Measurements from ENCODE around the gene OBSCN.

The OBSCN gene, protein sequence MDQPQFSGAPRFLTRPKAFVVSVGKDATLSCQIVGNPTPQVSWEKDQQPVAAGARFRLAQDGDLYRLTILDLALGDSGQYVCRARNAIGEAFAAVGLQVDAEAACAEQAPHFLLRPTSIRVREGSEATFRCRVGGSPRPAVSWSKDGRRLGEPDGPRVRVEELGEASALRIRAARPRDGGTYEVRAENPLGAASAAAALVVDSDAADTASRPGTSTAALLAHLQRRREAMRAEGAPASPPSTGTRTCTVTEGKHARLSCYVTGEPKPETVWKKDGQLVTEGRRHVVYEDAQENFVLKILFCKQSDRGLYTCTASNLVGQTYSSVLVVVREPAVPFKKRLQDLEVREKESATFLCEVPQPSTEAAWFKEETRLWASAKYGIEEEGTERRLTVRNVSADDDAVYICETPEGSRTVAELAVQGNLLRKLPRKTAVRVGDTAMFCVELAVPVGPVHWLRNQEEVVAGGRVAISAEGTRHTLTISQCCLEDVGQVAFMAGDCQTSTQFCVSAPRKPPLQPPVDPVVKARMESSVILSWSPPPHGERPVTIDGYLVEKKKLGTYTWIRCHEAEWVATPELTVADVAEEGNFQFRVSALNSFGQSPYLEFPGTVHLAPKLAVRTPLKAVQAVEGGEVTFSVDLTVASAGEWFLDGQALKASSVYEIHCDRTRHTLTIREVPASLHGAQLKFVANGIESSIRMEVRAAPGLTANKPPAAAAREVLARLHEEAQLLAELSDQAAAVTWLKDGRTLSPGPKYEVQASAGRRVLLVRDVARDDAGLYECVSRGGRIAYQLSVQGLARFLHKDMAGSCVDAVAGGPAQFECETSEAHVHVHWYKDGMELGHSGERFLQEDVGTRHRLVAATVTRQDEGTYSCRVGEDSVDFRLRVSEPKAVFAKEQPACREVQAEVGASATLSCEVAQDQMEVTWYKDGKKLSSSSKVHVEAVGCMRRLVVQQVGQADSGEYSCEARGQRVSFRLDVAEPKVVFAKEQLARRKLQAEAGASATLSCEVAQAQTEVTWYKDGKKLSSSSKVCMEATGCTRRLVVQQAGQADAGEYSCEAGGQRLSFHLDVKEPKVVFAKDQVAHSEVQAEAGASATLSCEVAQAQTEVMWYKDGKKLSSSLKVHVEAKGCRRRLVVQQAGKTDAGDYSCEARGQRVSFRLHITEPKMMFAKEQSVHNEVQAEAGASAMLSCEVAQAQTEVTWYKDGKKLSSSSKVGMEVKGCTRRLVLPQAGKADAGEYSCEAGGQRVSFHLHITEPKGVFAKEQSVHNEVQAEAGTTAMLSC (N-terminal part only)

DNA sequence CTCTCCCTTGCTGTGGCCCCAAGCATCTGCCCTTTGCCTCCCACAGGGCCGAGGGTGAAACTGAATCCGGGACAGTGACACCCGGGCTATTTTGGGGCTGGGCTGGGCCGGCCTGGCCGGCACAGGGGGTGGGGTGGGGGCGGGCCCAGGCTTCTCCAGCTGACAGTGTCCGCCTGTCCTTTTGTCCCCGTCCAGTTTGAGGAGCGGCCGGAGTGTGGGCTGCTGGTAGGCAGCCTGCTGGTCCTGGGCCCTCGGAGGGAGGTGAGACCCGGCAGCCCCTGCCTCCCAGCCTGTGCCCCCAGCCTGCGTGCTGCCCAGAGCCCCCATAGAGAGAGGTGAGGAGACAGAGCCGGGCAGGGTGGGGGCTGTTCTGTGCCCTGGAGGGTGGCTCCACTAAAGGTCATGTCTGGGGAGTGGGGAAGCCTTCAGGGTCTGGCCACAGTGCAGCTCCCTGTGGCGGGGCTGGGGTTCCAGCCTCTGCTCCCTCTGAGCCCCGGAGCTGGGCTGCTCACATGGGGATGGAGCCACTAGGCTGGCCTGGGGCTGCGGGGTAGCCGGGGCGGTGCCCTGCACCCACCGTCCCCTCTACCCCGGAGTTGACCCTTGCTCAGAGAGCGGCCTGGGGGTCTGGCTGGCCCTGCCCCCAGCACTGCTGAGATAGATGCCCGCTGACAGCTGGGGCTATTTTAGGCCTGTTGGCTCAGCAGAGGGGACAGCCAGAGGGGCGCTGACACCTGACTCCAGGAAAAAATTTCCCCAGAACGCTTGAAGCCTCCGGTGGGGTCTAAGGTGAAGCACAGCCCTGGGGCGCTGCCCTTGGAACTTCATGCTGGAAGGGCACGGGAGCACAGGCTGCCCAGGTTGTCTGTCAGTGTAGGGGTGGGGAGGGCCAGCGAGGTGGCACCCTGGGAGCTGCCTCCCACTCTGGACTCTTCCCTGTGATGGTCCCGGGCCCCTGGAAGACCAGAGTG is at the start of gene OBSCN:
TSS of gene OBSCN (plus strand) at position 194 of the 971 bp plus-strand sequence. CDS start 3,740 bp downstream, outside the sequence.
- no peak for DNase-seq (ENCODE audit: low spot score)

DNA sequence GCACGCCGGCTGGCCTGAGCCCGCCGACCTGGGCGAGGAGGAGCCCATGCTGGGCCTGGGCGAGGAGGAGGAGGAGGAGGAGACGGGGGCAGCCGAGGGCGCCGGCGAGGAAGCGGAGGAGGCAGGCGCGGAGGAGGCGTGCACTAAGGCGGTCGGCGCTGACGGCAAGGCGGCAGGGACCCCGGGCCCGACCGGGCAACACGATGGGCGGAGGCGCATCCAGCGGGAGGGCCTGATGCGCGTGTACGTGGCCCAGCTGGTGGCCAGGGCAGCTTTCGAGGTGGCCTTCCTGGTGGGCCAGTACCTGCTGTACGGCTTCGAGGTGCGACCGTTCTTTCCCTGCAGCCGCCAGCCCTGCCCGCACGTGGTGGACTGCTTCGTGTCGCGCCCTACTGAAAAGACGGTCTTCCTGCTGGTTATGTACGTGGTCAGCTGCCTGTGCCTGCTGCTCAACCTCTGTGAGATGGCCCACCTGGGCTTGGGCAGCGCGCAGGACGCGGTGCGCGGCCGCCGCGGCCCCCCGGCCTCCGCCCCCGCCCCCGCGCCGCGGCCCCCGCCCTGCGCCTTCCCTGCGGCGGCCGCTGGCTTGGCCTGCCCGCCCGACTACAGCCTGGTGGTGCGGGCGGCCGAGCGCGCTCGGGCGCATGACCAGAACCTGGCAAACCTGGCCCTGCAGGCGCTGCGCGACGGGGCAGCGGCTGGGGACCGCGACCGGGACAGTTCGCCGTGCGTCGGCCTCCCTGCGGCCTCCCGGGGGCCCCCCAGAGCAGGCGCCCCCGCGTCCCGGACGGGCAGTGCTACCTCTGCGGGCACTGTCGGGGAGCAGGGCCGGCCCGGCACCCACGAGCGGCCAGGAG is 49.5 kb upstream of the OBSCN start:
- no peak for DNase-seq (ENCODE audit: low spot score)

DNA sequence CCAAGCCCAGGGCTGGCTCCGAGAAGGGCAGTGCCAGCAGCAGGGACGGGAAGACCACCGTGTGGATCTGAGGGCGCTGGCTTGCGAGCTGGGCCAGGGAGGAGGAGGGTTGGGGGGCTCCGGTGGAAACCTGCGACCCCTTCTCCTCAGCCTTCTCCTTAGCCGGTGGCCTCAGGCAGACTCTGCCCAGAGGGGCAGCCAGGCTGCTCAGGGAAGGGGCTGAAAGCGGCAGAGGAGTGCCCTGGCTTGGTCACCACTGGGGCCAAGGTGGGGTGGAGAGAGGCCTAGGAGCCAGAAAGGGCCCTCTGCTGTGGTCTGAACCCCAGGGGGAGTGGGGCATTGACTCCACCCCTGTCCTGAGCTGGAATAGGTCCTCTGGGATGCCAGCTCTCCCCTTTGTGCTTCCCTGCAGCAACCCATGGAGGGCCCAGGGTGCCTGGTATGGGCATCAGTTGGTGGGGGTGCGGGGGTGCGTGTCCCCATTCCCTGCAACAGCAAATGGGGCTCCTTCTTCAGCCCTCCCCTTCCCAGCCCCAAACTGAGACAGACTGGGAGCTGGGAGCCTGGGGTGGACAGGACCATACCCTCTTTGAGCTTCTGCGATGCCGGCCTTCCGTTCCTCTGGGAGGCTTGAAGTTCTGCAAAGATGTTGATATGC is 48.7 kb upstream of the OBSCN start:
- DNase-seq (ENCODE audit: low spot score): no peak

DNA sequence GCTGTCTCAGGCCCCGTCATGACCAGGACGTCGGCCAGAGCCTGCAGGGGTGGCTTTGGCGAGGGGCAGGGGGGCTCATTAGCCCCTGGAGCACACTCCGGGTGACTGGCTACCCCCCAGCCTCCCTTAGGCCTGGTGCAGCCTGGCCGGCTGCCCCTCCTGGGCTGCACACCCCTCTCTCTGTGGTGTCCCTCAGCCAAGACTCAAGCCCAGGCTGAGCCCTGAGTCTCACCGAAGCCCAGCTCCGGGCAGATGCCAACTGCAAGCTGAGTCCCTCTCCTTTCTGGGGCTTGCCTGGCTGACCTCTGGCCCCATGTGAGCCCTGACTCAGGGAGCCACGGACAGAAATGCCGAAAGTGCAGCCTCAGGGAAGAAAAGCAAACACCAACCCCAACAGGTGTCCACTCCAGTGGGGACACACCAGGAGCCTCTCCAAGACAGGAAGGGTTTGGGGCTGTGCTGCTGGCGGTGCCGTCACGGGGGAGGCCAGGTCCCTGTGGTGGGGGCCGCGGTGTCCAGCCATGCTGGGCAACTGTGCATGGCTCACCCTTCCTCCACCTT is 47.6 kb upstream of the OBSCN start:
- no peak for DNase-seq (ENCODE audit: low spot score)

DNA sequence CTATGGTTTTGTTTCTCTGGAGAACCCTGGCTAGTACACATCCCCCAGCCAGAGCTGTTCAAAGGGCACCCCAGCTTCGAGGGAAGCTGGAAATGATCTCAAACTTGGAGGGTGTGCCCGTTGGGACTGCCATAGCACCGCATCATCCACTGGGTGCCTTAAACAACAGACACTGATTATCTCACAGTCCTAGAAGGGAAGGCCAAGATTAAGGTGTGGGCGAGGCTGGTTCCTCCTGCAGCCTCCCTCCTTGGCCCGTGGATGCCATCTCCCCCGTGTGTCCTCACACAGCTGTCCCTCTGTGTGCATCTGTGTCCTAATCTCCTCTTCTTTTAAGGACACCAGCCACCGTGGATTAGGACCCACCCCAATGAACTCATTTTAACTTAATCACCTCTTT is 46.5 kb upstream of the OBSCN start:
- DNase-seq (ENCODE audit: low spot score): no peak

DNA sequence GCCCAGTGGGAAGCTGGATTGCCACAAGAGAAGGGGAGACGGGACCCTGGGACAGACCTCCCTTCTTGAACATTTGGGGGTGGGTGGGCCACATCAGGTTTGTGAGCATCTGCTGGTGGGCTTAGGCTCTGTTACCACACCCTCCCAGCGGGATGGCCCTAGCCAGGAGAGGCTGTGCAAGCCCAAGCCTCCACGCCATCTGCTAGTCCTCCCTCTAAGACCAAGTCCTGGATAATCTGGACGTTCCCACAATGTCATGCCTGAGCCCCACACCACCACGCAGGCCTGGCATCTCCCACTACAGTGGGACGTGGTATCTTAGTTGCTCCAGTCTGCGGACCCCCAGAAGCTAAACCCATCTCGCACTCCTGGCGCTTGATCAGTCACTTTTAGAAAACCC is 46.0 kb upstream of the OBSCN start:
- no peak for DNase-seq (ENCODE audit: low spot score)

DNA sequence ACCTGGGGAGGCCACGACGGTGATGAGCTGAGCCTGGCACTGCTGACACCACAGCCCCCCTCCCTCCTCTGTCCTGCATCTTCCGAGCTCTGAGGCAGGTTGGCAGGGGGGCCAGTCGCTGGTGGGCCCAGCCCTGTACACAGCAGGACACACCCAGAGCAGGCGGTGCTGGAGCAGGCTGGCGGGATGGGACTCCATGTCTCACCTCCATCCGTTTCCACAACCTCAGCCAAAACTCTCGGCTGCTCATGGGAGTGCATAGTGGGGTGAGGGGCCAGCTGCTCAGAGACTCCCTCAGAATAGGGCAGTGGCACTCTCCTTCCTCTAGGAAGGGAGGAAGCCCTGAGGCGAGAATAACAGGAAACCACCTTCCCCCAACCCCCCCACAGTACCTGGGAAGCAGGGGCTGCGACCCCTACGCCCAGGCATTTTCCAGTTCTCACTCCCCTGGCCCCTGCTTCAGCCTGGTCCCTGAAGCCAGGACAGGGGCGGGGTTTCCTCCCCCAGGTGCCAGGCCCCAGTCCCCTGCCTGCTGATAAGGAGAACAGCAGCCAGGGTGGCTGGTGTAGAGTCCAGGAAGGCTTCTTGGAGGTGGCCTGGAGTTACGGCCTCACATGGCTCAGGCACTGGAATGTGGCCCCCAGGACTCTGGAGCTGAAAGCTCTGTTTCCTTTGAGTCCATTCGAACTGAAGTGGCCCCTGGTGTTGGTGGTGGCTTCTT is 45.4 kb upstream of the OBSCN start:
- DNase-seq (ENCODE audit: low spot score): peak; percentile 26

DNA sequence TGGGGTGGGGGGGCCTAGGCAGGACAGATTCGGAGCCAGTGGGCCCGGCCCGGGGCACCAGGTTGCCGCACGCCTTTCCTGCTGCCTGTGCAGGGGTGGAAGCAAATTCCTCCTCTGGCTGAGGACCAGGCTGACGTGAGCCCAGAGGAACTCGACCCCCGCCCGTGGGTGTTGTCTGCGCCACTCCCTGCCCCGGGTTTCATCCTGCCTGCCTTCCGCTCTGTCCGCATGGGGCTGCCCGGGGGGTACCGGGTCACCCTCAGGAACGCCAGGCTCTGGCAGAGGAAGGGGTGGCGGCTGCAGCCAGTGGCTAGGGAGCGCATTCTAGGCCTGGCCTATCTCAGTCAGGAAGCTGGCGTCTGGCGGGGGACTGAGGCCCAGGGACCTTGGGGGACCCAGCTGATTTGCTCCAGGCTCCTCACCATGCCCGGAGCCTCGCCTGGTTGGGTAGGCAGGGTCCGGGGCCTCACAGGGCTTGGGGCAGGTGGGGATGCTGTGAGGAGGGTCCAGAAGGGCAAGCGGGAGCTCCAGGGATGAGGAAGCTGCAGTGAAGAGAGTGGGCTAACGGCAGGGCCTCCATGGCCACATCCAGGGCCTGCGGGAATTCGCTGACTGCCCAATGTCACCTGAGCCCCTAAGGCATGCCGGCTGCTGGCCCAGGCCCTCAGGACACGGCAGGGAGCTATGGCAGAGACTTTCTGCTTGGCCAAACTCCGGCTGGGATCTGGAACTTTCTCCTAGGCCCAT is 44.7 kb upstream of the OBSCN start:
- peak; percentile 63 for DNase-seq (ENCODE audit: low spot score)

DNA sequence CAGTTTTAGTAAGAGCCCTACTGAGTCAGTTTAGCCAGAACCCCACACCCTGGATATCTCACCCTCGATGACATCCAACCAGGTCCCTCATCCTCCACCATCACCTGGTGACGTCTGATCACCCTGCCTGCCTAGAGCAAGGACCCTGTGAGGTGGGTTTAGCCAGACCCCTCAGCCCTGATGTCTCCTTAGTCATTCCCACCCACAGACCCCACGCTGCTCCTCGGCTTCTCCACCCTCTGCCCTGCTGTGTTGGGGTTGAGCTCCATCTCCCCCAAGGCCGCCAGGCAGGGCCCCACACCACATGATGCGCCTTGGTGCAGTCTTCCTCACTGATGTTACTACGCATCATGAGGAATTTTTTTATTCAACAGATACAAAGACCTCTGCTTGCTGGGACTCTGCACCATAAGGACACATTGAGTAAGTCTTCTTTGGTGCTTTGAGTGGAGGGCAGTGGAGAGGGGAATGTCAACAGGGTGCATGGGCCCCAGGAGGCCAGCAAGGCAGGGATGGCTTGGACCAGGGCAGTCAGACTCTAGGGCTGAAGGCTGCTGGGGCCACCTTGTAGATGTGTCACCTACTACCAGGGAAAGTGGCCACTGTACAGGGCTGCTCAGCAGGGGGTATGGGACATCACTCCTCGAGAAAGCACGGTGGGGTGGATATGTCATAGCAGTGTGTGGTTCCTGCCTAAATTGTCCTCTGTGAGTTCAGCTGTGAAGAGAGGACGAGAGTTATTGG is 43.9 kb upstream of the OBSCN start:
- no peak for DNase-seq (ENCODE audit: low spot score)

DNA sequence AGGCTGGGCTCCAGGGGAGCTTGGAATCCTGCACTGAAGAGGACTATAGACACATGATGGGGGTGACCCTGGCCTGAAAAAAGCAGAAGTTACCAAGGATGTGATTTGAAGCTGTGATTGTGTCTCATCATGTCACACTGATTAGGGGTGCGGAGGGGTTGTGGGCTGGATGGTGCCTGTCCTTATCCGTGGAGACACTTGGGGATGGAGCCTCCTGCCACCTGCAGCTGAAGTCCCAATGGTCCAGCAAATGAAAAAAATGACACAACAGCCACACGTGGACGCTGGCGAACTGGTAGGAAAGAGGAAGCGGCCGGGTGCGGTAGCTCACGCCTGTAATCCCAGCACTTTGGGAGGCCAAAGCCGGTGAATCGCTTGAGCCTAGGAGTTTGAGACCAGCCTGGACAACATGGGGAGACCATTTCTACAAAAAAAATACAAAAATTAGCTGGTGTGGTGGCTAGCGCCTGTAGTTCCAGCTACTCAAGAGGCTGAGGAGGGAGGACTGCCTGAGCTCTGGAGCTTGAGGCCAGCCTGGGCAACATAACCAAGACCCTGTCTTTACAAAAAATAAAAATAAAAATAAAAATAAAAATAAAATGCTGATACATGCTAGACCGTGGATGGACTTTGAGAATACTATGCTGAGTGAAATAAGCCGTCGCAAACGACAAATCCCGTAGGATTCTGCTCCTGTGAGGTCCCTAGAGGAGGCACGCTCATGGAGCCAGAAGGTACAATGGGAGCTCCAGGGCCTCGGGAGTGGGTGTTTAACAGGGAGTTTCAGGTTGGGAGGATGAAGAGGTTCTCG is 43.1 kb upstream of the OBSCN start:
- no peak for DNase-seq (ENCODE audit: low spot score)

DNA sequence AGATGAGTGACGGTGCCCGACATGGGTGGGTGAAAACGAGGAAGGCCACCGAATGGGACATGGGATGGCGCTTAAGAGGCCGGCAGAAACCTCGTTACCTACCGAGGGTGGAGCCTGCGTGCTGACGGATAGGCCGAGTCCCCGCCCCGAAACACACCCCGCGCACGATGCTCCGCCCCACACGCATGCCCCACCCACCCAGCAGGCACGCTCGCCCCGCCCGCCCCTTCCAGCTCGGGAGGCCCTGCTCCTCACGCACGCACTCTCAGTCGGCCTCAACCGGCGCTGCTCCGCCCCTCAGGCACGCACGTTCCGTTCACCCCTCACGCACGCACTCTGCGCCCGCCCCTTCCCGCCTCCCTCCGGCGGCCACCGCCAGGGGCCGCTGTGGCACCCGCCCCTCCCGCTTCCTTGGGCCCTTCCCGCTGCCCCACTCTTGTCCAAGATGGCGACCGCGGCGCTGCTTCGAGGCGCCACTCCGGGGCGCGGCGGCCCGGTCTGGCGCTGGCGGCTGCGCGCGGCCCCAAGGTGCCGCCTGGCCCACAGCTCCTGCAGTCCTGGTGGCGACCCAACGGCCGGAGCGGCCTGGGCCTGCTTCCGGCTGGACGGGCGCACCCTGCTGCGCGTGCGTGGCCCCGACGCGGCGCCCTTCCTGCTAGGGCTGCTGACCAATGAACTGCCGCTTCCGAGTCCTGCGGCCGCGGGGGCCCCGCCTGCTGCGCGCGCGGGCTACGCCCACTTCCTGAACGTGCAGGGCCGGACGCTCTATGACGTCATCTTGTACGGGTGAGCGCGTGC is 42.3 kb upstream of the OBSCN start, which contains the start of gene IBA57:
TSS of gene IBA57 (plus strand) at position 433 of the 798 bp plus-strand sequence. CDS start at position 446, 13 bp downstream.
- DNase-seq (ENCODE audit: low spot score): peak; percentile 99

DNA sequence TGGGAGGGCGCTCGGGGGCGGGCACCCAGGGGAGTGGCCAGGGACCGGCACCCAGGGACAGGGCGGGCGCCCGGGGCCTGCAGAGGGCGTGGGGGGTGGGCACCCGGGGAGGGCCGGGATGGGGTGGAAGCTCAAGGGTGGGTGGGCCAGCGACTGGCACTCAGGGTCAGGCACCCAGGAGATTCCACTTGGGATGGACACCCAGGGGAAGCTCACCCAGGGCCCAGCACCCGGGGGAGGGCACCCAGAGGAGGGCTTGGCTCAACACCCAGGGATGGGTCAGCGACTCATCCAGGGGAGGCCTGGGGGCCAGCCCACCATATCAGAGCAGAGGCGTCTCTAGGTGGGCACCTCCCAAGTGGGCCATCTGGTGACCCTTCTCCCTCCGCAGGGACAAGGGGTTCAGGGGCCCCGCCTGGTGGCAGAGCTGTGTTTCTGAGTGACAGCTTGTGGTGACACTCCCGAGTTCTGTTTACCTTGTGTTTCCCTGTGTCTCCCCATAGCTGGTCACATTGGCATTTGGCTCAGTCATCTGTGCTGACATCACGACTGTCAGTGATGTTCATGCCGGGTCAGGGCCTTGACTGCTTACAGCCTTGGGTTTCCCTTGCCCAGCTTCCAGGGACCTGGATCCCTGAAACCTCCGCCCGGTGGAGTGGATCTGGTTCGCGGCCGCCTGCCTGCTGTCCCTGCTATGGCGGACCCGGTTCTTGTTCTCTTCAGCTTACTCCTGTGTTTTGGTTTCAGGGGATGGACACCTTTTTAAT is 41.5 kb upstream of the OBSCN start:
- DNase-seq (ENCODE audit: low spot score): peak; percentile 86

DNA sequence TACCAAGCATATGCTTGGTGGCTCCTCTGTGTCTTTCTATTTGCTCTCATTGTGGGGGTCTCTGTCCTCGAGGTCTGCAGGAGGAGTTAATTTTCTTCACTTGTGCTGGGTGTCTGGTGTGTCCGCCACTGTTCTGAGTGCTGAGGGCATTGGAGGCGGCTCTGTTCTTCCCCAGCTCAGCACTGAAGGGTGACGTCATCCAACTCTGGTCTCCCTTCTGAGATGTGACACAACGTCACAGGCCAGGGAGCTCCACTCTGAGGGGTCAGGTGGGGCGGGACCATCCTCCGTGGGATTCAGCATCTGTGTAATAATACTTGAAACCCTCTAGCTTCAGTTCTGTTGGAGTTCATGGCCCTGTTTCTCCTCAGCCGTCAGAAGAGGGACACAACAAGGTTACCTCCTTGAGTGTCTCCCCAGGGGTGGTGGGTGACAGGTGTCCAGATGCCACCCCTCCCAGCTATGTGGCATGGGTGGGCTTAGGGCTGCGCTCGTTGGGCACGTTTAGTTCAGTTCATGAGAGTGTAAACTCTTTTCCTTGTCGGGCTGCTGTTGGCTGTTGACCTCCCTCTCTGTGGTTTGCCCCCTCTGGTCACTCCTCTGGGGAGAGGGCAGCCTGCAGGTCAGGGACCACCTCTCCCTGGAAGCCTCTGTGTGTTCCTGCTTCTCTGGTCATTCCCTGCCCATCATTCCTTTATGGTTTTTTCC is 39.1 kb upstream of the OBSCN start:
- DNase-seq (ENCODE audit: low spot score): no peak

DNA sequence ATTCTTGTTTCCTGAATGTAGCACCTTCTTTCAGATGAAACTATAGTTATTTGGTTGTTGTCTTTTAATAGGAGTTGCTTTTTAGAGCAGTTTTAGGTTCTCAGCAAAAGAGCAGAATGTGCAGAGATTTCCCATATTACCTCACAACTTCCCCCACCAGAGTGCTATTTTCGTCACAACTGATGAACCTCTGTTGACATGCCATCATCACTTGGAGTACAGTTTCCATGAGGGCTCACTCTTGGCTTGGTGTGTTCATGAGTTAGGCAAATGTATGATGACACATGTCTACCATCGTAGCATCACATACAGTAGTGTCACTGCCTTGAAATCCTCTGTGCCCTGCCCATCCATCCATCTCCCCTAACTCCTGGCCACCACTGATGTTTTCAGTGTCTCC is 38.5 kb upstream of the OBSCN start:
- DNase-seq (ENCODE audit: low spot score): no peak

Data from kidney tubule cell (primary cell).